HG02623 (cell line): ENCODE results near the gene TPD52L3.

Source experiments
- ATAC-seq: cut with Tn5 transposase; IDR thresholded peaks from one replicate; pipeline ENCODE4 v1.9.1; 2021; ENCODE audit warnings: moderate library complexity; ENCODE audit not compliant: unreplicated experiment

Gene TPD52L3

DNA sequence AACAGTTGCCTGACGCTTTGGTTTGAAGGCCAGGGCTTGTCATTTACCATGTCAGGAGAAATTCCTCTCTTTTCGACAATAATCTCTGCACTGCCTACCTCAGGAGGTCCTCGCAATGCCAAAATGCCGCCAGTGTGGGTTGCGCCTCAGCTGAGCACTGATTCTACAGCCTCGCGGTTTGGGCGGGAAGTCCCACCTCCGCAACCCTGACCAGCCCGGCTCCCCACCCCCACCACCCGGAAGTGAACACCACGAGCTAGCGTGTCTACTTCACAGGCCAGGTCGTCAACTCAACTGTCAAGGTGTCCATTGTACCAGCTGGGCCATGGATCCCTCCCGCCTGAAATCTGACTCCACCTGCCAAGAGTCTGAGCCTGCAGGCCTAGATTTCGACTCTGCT lies at the start of gene TPD52L3:
Gene TPD52L3 (plus strand): TSS at position 273 of the 400 bp plus-strand sequence. CDS start 221 bp downstream, outside the sequence.
- ATAC-seq, result no peak

DNA sequence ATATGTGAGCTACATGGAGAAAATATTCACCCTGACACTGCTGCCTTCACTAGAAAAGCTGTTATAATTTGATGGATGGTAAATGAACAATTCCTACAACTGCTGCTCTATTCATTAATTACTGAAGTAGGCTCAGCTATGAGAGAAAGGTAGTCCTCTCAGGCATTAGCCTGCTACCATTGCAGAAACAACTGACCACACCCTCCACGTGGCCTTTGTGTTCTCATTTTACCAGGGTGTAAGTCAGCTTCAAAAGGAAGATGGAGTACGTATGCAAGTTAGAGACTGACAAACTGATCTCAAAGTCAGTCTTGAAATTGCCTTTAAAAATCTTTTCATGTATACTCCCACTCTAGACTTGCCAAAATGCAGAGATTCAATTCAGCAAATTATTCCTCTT lies 26.3 kb upstream of the TPD52L3 start:
- ATAC-seq, result no peak

GRCh38 chr9:6302417-6302816 lies 25.8 kb upstream of the TPD52L3 start:
- ATAC-seq, result no peak

GRCh38 chr9:6304232-6304631 lies 23.9 kb upstream of the TPD52L3 start:
- ATAC-seq, result no peak

DNA sequence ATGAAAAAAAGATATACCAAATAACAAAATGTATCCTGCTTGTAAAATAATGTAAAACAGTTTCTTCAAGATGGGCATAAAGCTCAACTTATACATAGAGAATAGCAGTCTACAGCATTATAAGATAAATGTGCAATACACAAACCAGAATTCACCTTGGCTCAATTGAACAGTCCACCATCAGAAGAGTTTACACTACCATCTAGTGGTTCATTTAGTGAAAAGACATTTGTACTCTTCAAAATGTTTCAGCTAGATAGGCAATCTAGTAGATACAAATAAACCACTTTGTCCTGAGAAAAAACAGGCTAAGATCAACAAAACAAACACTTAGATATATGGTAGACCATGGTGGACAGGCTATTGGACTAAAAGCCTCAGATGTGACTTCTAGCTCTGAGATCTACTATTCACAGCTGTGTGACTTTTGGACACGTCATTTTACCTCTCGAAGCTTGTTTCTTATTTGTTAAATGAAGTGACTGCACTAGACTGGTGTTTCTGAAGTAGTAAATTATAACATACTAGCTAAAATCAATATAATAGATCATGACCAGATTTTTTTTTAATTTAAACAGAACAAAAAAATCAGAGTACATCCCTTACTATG lies 22.1 kb upstream of the TPD52L3 start:
- ATAC-seq, result no peak

- ATAC-seq, result no peak
Observed at GRCh38 chr9:6307551-6308096, 20.6 kb upstream of the TPD52L3 start.

DNA sequence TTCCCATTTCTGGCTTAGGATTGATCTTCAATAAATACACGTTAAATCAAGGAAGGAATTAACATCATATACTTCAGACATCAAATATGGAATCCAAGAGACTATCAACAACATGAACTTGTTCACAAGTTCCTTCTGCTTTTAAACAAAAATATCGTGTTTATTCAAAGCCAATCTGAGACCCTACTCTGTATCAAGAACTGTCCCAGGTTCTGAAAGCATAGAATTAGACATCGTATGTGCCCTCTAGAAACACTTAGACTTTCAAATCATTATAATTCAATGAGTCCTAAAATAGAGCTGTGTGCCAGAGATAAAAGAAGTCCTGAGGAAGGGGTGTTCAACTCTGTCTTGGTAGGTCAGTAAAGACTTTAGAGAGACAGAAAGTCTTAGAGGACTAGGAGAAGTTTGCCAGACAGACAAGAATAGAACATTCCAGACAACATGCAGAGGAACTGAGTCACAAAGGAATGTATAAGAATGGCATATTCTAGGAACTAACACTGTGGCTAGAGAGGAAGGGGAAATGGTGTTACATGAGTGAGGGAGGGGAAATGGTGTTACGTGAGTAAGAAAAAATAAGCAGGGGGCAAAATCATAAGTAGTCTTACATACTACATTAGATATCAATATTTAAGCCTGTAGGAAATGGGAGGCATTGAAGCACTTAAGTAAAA lies 2.9 kb downstream of the TPD52L3 start:
- ATAC-seq, result no peak

GRCh38 chr9:6334305-6334704 lies 6.1 kb downstream of the TPD52L3 start:
- ATAC-seq, result no peak

DNA sequence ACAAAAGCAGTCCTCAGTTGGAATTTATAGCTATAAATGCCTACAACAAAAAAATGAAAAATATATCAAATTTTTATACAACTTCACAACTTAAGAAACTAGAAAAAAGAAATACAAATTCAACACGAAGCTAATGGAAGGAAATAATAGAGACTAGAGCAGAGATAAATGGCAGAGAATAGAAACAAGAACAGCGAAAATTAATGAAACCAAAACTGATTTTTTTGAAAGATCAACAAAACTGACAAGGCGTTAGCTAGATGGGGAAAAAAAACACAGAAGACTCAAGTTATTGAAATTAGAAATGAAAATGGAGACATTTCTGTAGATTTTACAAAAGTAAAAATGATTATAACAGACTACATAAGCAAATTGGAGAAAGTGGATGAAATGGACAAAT lies 20.6 kb downstream of the TPD52L3 start:
- no peak for ATAC-seq

GRCh38 chr9:6351737-6352136 lies 23.6 kb downstream of the TPD52L3 start:
- no peak for ATAC-seq

GRCh38 chr9:6354072-6354686 lies 26.0 kb downstream of the TPD52L3 start:
- peak; percentile 63 for ATAC-seq

DNA sequence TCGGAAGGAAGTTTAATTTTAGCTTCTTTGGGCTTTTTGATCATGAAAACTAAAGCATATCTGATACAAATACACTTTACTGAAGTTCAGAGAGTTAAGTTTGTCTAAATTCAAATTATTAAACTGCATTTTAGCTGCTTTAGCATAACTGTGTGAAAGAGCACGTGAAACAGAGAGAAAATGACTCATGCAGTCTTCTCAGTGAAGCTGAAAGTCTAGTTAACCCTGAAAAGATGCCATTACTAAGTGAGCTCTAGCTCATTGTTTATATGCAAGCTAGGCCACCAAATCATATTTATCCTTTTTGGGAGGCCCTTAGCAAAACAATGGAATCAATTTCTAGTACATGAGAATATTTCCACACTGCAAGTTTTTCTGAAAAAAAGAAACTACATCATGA lies 27.6 kb downstream of the TPD52L3 start:
- ATAC-seq, result no peak

- ATAC-seq, result no peak
Observed at GRCh38 chr9:6356441-6356840, 28.3 kb downstream of the TPD52L3 start.

DNA sequence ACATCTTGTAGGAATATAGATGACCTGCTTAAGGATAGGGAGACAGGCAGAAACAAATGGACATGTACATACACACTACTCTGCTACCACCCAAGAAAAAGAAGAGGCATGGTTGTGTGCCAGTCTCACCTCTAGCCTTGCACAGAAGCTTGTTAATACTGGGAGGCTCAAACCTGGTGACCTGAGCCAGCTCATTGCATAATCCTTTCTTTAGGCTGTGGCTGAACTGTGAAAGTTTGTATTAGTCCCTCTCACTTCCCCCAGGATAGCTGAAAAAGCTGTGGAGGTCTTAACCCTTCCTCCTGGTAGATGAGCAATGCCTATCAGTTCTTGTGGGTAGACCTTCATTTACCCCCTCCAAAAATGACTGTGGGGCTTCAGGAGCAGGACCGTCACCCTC lies 28.7 kb downstream of the TPD52L3 start:
- no peak for ATAC-seq

GRCh38 chr9:6367128-6367890 lies 39.1 kb downstream of the TPD52L3 start:
- ATAC-seq, result no peak

DNA sequence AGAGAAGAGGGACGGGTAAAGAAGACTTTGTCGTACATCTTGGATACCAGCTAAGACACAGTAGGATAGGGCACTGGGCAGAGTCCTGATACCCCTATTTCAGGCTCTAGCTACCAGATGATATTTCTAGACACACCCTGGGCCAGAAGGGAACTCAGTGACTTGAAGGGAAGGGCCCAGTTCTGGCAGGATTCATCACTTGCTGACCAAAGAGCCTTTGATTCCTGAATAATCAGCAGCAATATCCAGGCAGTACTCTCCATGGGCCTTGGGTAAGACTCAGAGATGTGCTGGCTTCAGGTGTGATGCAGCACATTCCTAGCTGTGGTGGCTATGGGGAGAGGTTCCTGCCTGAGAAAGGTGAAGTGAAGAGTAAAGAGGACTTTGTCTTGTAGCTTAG lies 40.7 kb downstream of the TPD52L3 start:
- no peak for ATAC-seq
